ENCODE data around the gene ABCC3. TPM values are rescaled to one million over a fixed set of nuclear protein-coding genes. Genes with fewer than 3 reads are reported as not detected.

ABCC3 gene
- total RNA-seq, 1 donor from 2014 or later = 0.67 TPM

- Mint-ChIP-seq H3K27me3 (ENCODE audit: unreplicated experiment) (peaks cover 1% of the 10 kb centered on the region), H3K36me3 (ENCODE audit: low read depth, unreplicated experiment) (no peaks in the 10 kb centered on the region), H3K4me1 (ENCODE audit: unreplicated experiment) (peaks cover 9% of the 10 kb centered on the region), H3K9me3 (ENCODE audit: unreplicated experiment) (no peaks in the 10 kb centered on the region), H3K4me3 (ENCODE audit: unreplicated experiment) (no peak overlapping the region), H3K27ac (ENCODE audit: unreplicated experiment) (no peak overlapping the region)
- TF ChIP-seq CTCF (IDR thresholded peaks at IDR 0.05; ENCODE audit: unreplicated experiment) = no peak
- no peak for DNase-seq (ENCODE audit: low spot score)
Observed at GRCh38 chr17:50642722-50643656, 8.3 kb downstream of the ABCC3 start.

DNA sequence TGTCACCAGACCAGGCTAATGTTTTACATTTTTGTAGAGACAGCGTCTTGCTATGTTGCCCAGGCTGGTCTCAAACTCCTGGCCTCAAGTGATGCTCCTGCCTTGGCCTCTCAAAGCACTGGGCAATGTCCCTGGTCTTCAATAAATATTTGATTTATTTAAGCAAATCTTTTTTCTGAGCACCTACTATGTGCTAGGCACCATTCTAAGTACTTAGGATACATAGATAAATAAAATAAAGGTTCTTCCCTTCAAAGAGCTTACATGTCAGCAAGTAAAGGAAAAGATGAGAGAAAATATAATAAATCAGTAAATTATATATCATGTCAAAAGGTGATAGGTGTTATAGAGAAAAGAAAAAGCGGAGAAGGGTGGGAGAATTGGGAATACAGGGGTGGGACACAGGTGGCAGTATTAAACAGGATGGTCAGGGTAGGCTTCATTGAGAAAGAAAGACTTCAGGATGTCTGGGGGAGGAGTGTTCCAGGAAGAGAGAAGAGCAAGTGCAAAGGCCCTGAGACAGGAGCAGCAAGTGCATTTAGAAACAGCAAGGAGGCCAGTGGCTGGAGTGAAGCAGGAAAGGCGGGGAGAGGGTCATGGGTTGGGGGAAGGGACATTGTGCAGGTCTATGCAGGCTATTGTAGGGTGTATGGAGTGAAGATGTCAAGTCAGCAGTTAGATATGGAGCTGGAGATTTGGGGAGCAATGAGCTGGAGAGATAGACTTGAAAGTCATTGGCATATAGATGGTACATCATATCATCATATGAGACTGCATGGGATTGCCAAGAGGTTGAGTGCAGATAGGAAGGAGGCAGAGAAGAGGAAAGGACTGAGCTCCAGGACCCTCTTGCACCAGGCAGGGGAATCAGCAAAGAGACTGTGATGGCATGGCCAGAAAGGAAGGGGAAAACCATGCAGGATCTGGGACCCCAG is 11.3 kb downstream of the ABCC3 start:
- Mint-ChIP-seq H3K9me3 (ENCODE audit: unreplicated experiment) (no peaks in the 10 kb centered on the region), H3K36me3 (ENCODE audit: low read depth, unreplicated experiment) (no peaks in the 10 kb centered on the region), H3K4me1 (ENCODE audit: unreplicated experiment) (peaks cover 8% of the 10 kb centered on the region), H3K27me3 (ENCODE audit: unreplicated experiment) (peaks cover 1% of the 10 kb centered on the region), H3K27ac (ENCODE audit: unreplicated experiment) (no peak overlapping the region), H3K4me3 (ENCODE audit: unreplicated experiment) (no peak overlapping the region)
- no peak for TF ChIP-seq CTCF (IDR thresholded peaks at IDR 0.05; ENCODE audit: unreplicated experiment)
- DNase-seq (ENCODE audit: low spot score) = no peak

- Mint-ChIP-seq H3K27ac (ENCODE audit: unreplicated experiment) (no peak overlapping the region), H3K4me3 (ENCODE audit: unreplicated experiment) (no peak overlapping the region), H3K36me3 (ENCODE audit: low read depth, unreplicated experiment) (no peaks in the 10 kb centered on the region), H3K4me1 (ENCODE audit: unreplicated experiment) (peaks cover 3% of the 10 kb centered on the region), H3K9me3 (ENCODE audit: unreplicated experiment) (no peaks in the 10 kb centered on the region), H3K27me3 (ENCODE audit: unreplicated experiment) (peaks cover 1% of the 10 kb centered on the region)
- no peak for DNase-seq (ENCODE audit: low spot score)
- TF ChIP-seq CTCF (IDR thresholded peaks at IDR 0.05; ENCODE audit: unreplicated experiment) = no peak
Observed at GRCh38 chr17:50647187-50647586, 12.5 kb downstream of the ABCC3 start.

- peaks cover 1% of the 10 kb centered on the region for H3K27me3 Mint-ChIP-seq (ENCODE audit: unreplicated experiment)
- no peaks in the 10 kb centered on the region for H3K9me3 Mint-ChIP-seq (ENCODE audit: unreplicated experiment)
- no peaks in the 10 kb centered on the region for H3K4me1 Mint-ChIP-seq (ENCODE audit: unreplicated experiment)
- H3K36me3 Mint-ChIP-seq (ENCODE audit: low read depth, unreplicated experiment) = no peaks in the 10 kb centered on the region
- H3K4me3 Mint-ChIP-seq (ENCODE audit: unreplicated experiment) = no peak overlapping the region
- H3K27ac Mint-ChIP-seq (ENCODE audit: unreplicated experiment) = peak overlapping the region; percentile 34
- no peak for TF ChIP-seq CTCF (IDR thresholded peaks at IDR 0.05; ENCODE audit: unreplicated experiment)
- no peak for DNase-seq (ENCODE audit: low spot score)
Observed at GRCh38 chr17:50649042-50649908, 14.6 kb downstream of the ABCC3 start.
